Naive thymus-derived CD4-positive, alpha-beta T cell (primary cell): ENCODE measurements around the gene TP53I11. TPM values are rescaled to one million over a fixed set of nuclear protein-coding genes. Genes with fewer than 3 reads are reported as not detected.

Source experiments
- ATAC-seq: fragments of 150-1000 bp; cut with Tn5 transposase; 2 replicates; pipeline ENCODE4 v1.10.0; 2021; ENCODE audit warnings: mild to moderate bottlenecking, moderate library complexity
- CTCF ChIA-PET: fragments of 350-600 bp; sonication (Branson Sonifier 250); formaldehyde crosslinking; loops from one replicate; lab custom pipeline; 2021; ENCODE audit warnings: antibody characterized with exemption; lab: Charles Lee
- POLR2A ChIA-PET: fragments of 350-600 bp; sonication (Branson Sonifier 250); formaldehyde crosslinking; loops from one replicate; lab custom pipeline; 2021; ENCODE audit warnings: antibody characterized with exemption, inconsistent platforms; lab: Charles Lee
- DNase-seq, 9 donors: peaks; one replicate each; pipeline versions ENCODE4 v3.0.0 to v3.0.0-alpha.2; 2020 to 2022; ENCODE audit warnings: mixed read lengths in 1 of 9
- H3K27ac ChIP-seq: one replicate; pipeline ENCODE4 v1.7.0; 2013; ENCODE audit warnings: mild to moderate bottlenecking, low read depth, low read length, moderate library complexity
- H3K27me3 ChIP-seq, 2 donors: one replicate each; pipeline ENCODE4 v1.7.0; 2013; ENCODE audit warnings: low read length in 2 of 2, mild to moderate bottlenecking in 2 of 2, moderate library complexity in 2 of 2; ENCODE audit not compliant: control insufficient read depth in 2 of 2, insufficient read depth in 2 of 2
- H3K36me3 ChIP-seq, 3 experiments: 1 replicate in 2 of 3; 2 replicates in 1 of 3; pipeline ENCODE4 v1.7.0; 2013; ENCODE audit warnings: low read length in 3 of 3, mild to moderate bottlenecking in 3 of 3, moderate library complexity in 1 of 3; ENCODE audit not compliant: insufficient read depth in 3 of 3, control insufficient read depth in 2 of 3
- H3K4me1 ChIP-seq, 2 donors: one replicate each; pipeline ENCODE4 v1.7.0; 2013; ENCODE audit warnings: low read length in 2 of 2, mild to moderate bottlenecking in 2 of 2, moderate library complexity in 1 of 2; ENCODE audit not compliant: control insufficient read depth in 2 of 2, insufficient read depth in 2 of 2
- H3K4me3 ChIP-seq: 2 replicates; pipeline ENCODE4 v1.7.0; 2013; ENCODE audit warnings: mild to moderate bottlenecking, low read length
- H3K9me3 ChIP-seq, 3 experiments: 1 replicate in 2 of 3; 2 replicates in 1 of 3; pipeline ENCODE4 v1.7.0; 2013; ENCODE audit warnings: low read length in 3 of 3; ENCODE audit not compliant: control insufficient read depth in 2 of 3
- H3K27ac Mint-ChIP-seq, 9 donors: one replicate each; pipeline ENCODE4 v1.8.0; 2020 to 2022; ENCODE audit warnings: mixed read lengths in 9 of 9, mild to moderate bottlenecking in 8 of 9, moderate library complexity in 5 of 9, inconsistent platforms in 2 of 9
- H3K27me3 Mint-ChIP-seq, 5 donors: one replicate each; pipeline ENCODE4 v1.8.0; 2021 to 2022; ENCODE audit warnings: mixed read lengths in 5 of 5, mild to moderate bottlenecking in 1 of 5
- H3K36me3 Mint-ChIP-seq, 5 donors: one replicate each; pipeline ENCODE4 v1.8.0; 2020 to 2022; ENCODE audit warnings: mixed read lengths in 5 of 5, mild to moderate bottlenecking in 3 of 5, inconsistent platforms in 1 of 5
- H3K4me1 Mint-ChIP-seq, 7 donors: one replicate each; pipeline ENCODE4 v1.8.0; 2020 to 2022; ENCODE audit warnings: mixed read lengths in 7 of 7, mild to moderate bottlenecking in 3 of 7, inconsistent platforms in 1 of 7
- H3K4me3 Mint-ChIP-seq, 10 donors: one replicate each; pipeline ENCODE4 v1.8.0; 2020 to 2022; ENCODE audit warnings: mild to moderate bottlenecking in 10 of 10, mixed read lengths in 10 of 10, moderate library complexity in 6 of 10, inconsistent platforms in 2 of 10
- H3K9me3 Mint-ChIP-seq, 11 donors: one replicate each; pipeline ENCODE4 v1.8.0; 2020 to 2022; ENCODE audit warnings: mixed read lengths in 11 of 11, mild to moderate bottlenecking in 4 of 11, inconsistent platforms in 1 of 11, moderate library complexity in 1 of 11
- intact Hi-C, 2 donors: fragments of 100-400 bp; cut with micrococcal nuclease; formaldehyde crosslinking; loops; one replicate each; pipeline ENCODE4 v1.15.1; 2023
- polyA plus RNA-seq, 2 donors: library from polyadenylated mRNA; unstranded; fragments of 300-500 nt; fragmentation: Illumina TruSeq; gene quantifications; one replicate each; pipeline ENCODE4 v1.2.3, GENCODE V29; 2021
- total RNA-seq, 6 experiments: library from RNA in 5 of 6; stranded (reverse) in 5 of 6; gene quantifications; 1 replicate in 5 of 6; 2 replicates in 1 of 6; pipeline ENCODE4 v1.2.3 and lab custom pipeline; 2021 to 2026

TP53I11 gene
- total and polyA plus RNA-seq, 7 experiments from 2014 or later = 0.35 to 7.6 (median 1.2) TPM

- H3K27ac Mint-ChIP-seq = peak overlapping the region in 4 of 9 donors; percentile 14 to 55 (median 30)
- CTCF ChIA-PET = interaction anchor here (0.6 to 2.6 kb wide), 20 partner anchors 8 to 390 kb away, joined by 3 to 19 read pairs (median 4); no protein-coding TSS in a partner anchor
- POLR2A ChIA-PET = no interaction called here
- H3K27ac ChIP-seq = no peak overlapping the region
- peak; percentile 57 to 84 (median 78) for DNase-seq
- no peak overlapping the region for H3K4me3 ChIP-seq
- H3K36me3 ChIP-seq = peaks cover 0 to 30% (median 0%) of the 10 kb centered on the region in 3 experiments
- peak; percentile 78 for ATAC-seq
- no peak overlapping the region for H3K4me3 Mint-ChIP-seq
- no peaks in the 10 kb centered on the region for H3K27me3 Mint-ChIP-seq
- H3K4me1 Mint-ChIP-seq = peaks cover 4 to 9% (median 7%) of the 10 kb centered on the region in 7 donors
- peaks cover 0 to 1% (median 0%) of the 10 kb centered on the region in 11 donors for H3K9me3 Mint-ChIP-seq
- H3K36me3 Mint-ChIP-seq = peaks cover 0 to 24% (median 0%) of the 10 kb centered on the region in 5 donors
- no peaks in the 10 kb centered on the region for H3K4me1 ChIP-seq
- no peaks in the 10 kb centered on the region for H3K9me3 ChIP-seq
- H3K27me3 ChIP-seq = no peaks in the 10 kb centered on the region
- intact Hi-C loops = loop anchor here (1.0 to 5.0 kb wide), 11 partner anchors 17 to 816 kb away; partner anchors contain the start of gene EXT2 (in 1 of the 2)
Measured at GRCh38 chr11:44911029-44911814, 39.5 kb downstream of the TP53I11 start.

GRCh38 chr11:44910591-44910990 is 40.1 kb downstream of the TP53I11 start:
- no peaks in the 10 kb centered on the region for H3K4me1 ChIP-seq
- no peaks in the 10 kb centered on the region for H3K27me3 ChIP-seq
- Mint-ChIP-seq H3K36me3 (peaks cover 0 to 23% (median 0%) of the 10 kb centered on the region in 5 donors), H3K27me3 (no peaks in the 10 kb centered on the region), H3K4me1 (peaks cover 4 to 10% (median 8%) of the 10 kb centered on the region in 7 donors), H3K27ac (peak overlapping the region in 2 of 9 donors; percentile 38 to 72), H3K9me3 (peaks cover 0 to 1% (median 0%) of the 10 kb centered on the region in 11 donors), H3K4me3 (no peak overlapping the region)
- no peak overlapping the region for H3K4me3 ChIP-seq
- intact Hi-C loops = loop anchor here (2.0 to 5.0 kb wide), 3 partner anchors 136 to 816 kb away; partner anchors contain the start of gene EXT2 (in 1 of the 2)
- DNase-seq (no peak), ATAC-seq (no peak)
- H3K36me3 ChIP-seq = peaks cover 0 to 27% (median 0%) of the 10 kb centered on the region in 3 experiments
- no peaks in the 10 kb centered on the region for H3K9me3 ChIP-seq
- POLR2A ChIA-PET = no interaction called here
- H3K27ac ChIP-seq = no peak overlapping the region
- CTCF ChIA-PET = interaction anchor here (0.6 to 2.6 kb wide), 15 partner anchors 11 to 355 kb away, joined by 3 to 19 read pairs (median 4); no protein-coding TSS in a partner anchor

GRCh38 chr11:44909557-44909956 is 41.1 kb downstream of the TP53I11 start:
- Mint-ChIP-seq H3K9me3 (peaks cover 0 to 1% (median 0%) of the 10 kb centered on the region in 11 donors), H3K4me3 (no peak overlapping the region), H3K27ac (no peak overlapping the region), H3K36me3 (peaks cover 0 to 20% (median 0%) of the 10 kb centered on the region in 5 donors), H3K27me3 (no peaks in the 10 kb centered on the region), H3K4me1 (peaks cover 5 to 13% (median 8%) of the 10 kb centered on the region in 7 donors)
- Histone ChIP-seq H3K27ac (no peak overlapping the region), H3K4me1 (no peaks in the 10 kb centered on the region), H3K36me3 (peaks cover 0 to 16% (median 0%) of the 10 kb centered on the region in 3 experiments), H3K4me3 (no peak overlapping the region), H3K27me3 (no peaks in the 10 kb centered on the region), H3K9me3 (no peaks in the 10 kb centered on the region)
- ATAC-seq (no peak), DNase-seq (no peak)
- intact Hi-C loops = no loop called here
- CTCF ChIA-PET = no interaction called here
- POLR2A ChIA-PET = no interaction called here

GRCh38 chr11:44906649-44907048 is 44.0 kb downstream of the TP53I11 start:
- DNase-seq = no peak
- POLR2A ChIA-PET = no interaction called here
- Histone ChIP-seq H3K9me3 (no peaks in the 10 kb centered on the region), H3K36me3 (peaks cover 0 to 11% (median 0%) of the 10 kb centered on the region in 3 experiments), H3K4me3 (no peak overlapping the region), H3K27me3 (no peaks in the 10 kb centered on the region), H3K4me1 (no peaks in the 10 kb centered on the region), H3K27ac (no peak overlapping the region)
- no peaks in the 10 kb centered on the region for H3K9me3 Mint-ChIP-seq
- H3K4me3 Mint-ChIP-seq = no peak overlapping the region
- peak overlapping the region in 2 of 9 donors; percentile 1 to 25 for H3K27ac Mint-ChIP-seq
- peaks cover 6 to 13% (median 8%) of the 10 kb centered on the region in 7 donors for H3K4me1 Mint-ChIP-seq
- CTCF ChIA-PET = no interaction called here
- H3K27me3 Mint-ChIP-seq = no peaks in the 10 kb centered on the region
- intact Hi-C loops = no loop called here
- peaks cover 0 to 16% (median 0%) of the 10 kb centered on the region in 5 donors for H3K36me3 Mint-ChIP-seq
- no peak for ATAC-seq

- peaks cover 0 to 4% (median 0%) of the 10 kb centered on the region in 3 experiments for H3K36me3 ChIP-seq
- Mint-ChIP-seq H3K27me3 (no peaks in the 10 kb centered on the region), H3K36me3 (peaks cover 0 to 16% (median 0%) of the 10 kb centered on the region in 5 donors), H3K9me3 (no peaks in the 10 kb centered on the region), H3K4me3 (no peak overlapping the region), H3K4me1 (peaks cover 0 to 7% (median 4%) of the 10 kb centered on the region in 7 donors), H3K27ac (peak overlapping the region in 2 of 9 donors; percentile 3 to 41)
- no peak for DNase-seq
- H3K4me1 ChIP-seq = no peaks in the 10 kb centered on the region
- ChIA-PET POLR2A (no interaction called here), CTCF (no interaction called here)
- H3K4me3 ChIP-seq = no peak overlapping the region
- no peaks in the 10 kb centered on the region for H3K9me3 ChIP-seq
- ATAC-seq = no peak
- no peak overlapping the region for H3K27ac ChIP-seq
- intact Hi-C loops = no loop called here
- H3K27me3 ChIP-seq = no peaks in the 10 kb centered on the region
Measured at GRCh38 chr11:44905131-44905866, 45.4 kb downstream of the TP53I11 start.

GRCh38 chr11:44904261-44905020 is 46.2 kb downstream of the TP53I11 start:
- no peaks in the 10 kb centered on the region for H3K27me3 ChIP-seq
- H3K4me1 ChIP-seq = no peaks in the 10 kb centered on the region
- ChIA-PET POLR2A (no interaction called here), CTCF (interaction anchor here (1.2 kb wide), 1 partner anchor 180 kb away, joined by 3 read pairs; no protein-coding TSS in a partner anchor)
- H3K9me3 ChIP-seq = no peaks in the 10 kb centered on the region
- Mint-ChIP-seq H3K36me3 (peaks cover 0 to 16% (median 0%) of the 10 kb centered on the region in 5 donors), H3K4me3 (no peak overlapping the region), H3K4me1 (peaks cover 0 to 7% (median 3%) of the 10 kb centered on the region in 7 donors), H3K27ac (peak overlapping the region in 3 of 9 donors; percentile 7 to 51 (median 9)), H3K27me3 (no peaks in the 10 kb centered on the region), H3K9me3 (no peaks in the 10 kb centered on the region)
- ATAC-seq (no peak), DNase-seq (no peak)
- H3K4me3 ChIP-seq = no peak overlapping the region
- no peak overlapping the region for H3K27ac ChIP-seq
- H3K36me3 ChIP-seq = no peaks in the 10 kb centered on the region
- intact Hi-C loops = no loop called here
